Astrocyte (in vitro differentiated cells and primary cell): Measurements from ENCODE around the gene LMLN. TPM values are rescaled to one million over a fixed set of nuclear protein-coding genes. Genes with fewer than 3 reads are reported as not detected.

Experiments used
- DNase-seq: peaks from one replicate; pipeline ENCODE4 v3.0.0-alpha.2; 2010; ENCODE audit warnings: low read depth
- FAIRE-seq: peaks from 2 replicates; lab custom pipeline; 2011; peaks lifted over from hg19 to GRCh38; lab: Jason Lieb, UNC
- H2AFZ ChIP-seq: 2 replicates; pipeline ENCODE4 v1.6.0; 2012; ENCODE audit warnings: low read depth, low read length, inconsistent platforms
- H3K27ac ChIP-seq: 2 replicates; pipeline ENCODE4 v1.5.1; 2011; ENCODE audit warnings: low read depth, low read length, inconsistent platforms
- H3K27me3 ChIP-seq: 2 replicates; pipeline ENCODE4 v1.6.0; 2011; ENCODE audit warnings: low read length, inconsistent platforms; ENCODE audit not compliant: insufficient read depth
- H3K36me3 ChIP-seq: 2 replicates; pipeline ENCODE4 v1.5.1; 2011; ENCODE audit warnings: low read length, inconsistent platforms; ENCODE audit not compliant: insufficient read depth
- H3K4me1 ChIP-seq: 2 replicates; pipeline ENCODE4 v1.5.1; 2011; ENCODE audit warnings: low read length, inconsistent platforms; ENCODE audit not compliant: insufficient read depth
- H3K4me2 ChIP-seq: 2 replicates; pipeline ENCODE4 v1.6.0; 2012; ENCODE audit warnings: low read length, inconsistent platforms
- H3K4me3 ChIP-seq: 2 replicates; pipeline ENCODE4 v1.5.1; 2011; ENCODE audit warnings: low read depth, mild to moderate bottlenecking, low read length, inconsistent platforms; ENCODE audit not compliant: insufficient read depth
- H3K79me2 ChIP-seq: 2 replicates; pipeline ENCODE4 v1.6.0; 2012; ENCODE audit warnings: mild to moderate bottlenecking, low read length, inconsistent platforms; ENCODE audit not compliant: insufficient read depth
- H3K9ac ChIP-seq: 2 replicates; pipeline ENCODE4 v1.6.0; 2012; ENCODE audit warnings: mild to moderate bottlenecking, low read length, inconsistent platforms
- H3K9me3 ChIP-seq: 2 replicates; pipeline ENCODE4 v1.5.1; 2012; ENCODE audit warnings: low read depth, mild to moderate bottlenecking, low read length, inconsistent platforms; ENCODE audit not compliant: insufficient read depth
- H4K20me1 ChIP-seq: 2 replicates; pipeline ENCODE4 v1.6.0; 2012; ENCODE audit warnings: low read length, inconsistent platforms; ENCODE audit not compliant: insufficient read depth
- H3K27ac Mint-ChIP-seq: one replicate; pipeline ENCODE4 v1.8.0; 2021; ENCODE audit warnings: mild to moderate bottlenecking, mixed read lengths; ENCODE audit not compliant: unreplicated experiment
- H3K27me3 Mint-ChIP-seq: one replicate; pipeline ENCODE4 v1.8.0; 2021; ENCODE audit warnings: low read depth, mixed read lengths; ENCODE audit not compliant: unreplicated experiment
- H3K36me3 Mint-ChIP-seq: one replicate; pipeline ENCODE4 v1.8.0; 2021; ENCODE audit warnings: low read depth, mixed read lengths; ENCODE audit not compliant: unreplicated experiment
- H3K4me1 Mint-ChIP-seq: one replicate; pipeline ENCODE4 v1.8.0; 2021; ENCODE audit warnings: low read depth, mixed read lengths; ENCODE audit not compliant: unreplicated experiment
- H3K4me3 Mint-ChIP-seq: one replicate; pipeline ENCODE4 v1.8.0; 2021; ENCODE audit warnings: mild to moderate bottlenecking, moderate library complexity, mixed read lengths; ENCODE audit not compliant: unreplicated experiment
- H3K9me3 Mint-ChIP-seq: one replicate; pipeline ENCODE4 v1.8.0; 2021; ENCODE audit warnings: mild to moderate bottlenecking, mixed read lengths; ENCODE audit not compliant: unreplicated experiment
- CTCF ChIP-seq: IDR thresholded peaks from 2 replicates; pipeline ENCODE4 v1.5.1; 2011; ENCODE audit warnings: low read depth, mild to moderate bottlenecking, inconsistent platforms, low read length, moderate library complexity; ENCODE audit not compliant: insufficient read depth
- EZH2 ChIP-seq: IDR thresholded peaks from 2 replicates; pipeline ENCODE4 v1.6.1; 2012; ENCODE audit warnings: mild to moderate bottlenecking, low read length, inconsistent platforms; ENCODE audit not compliant: insufficient read depth
- total RNA-seq: library from RNA; stranded (reverse); gene quantifications from 2 replicates; pipeline ENCODE4 v1.2.1, GENCODE V29; 2021

LMLN gene
- total RNA-seq, 1 donor from 2014 or later = 6.5 TPM

- Histone ChIP-seq H3K4me1 (no peaks in the 10 kb centered on the region), H3K27me3 (peaks cover 9% of the 10 kb centered on the region), H3K36me3 (no peaks in the 10 kb centered on the region), H4K20me1 (no peaks in the 10 kb centered on the region), H3K9me3 (no peaks in the 10 kb centered on the region), H3K9ac (no peak overlapping the region), H3K4me2 (no peak overlapping the region), H3K79me2 (no peaks in the 10 kb centered on the region), H3K4me3 (no peak overlapping the region), H2AFZ (no peak overlapping the region), H3K27ac (no peak overlapping the region)
- Mint-ChIP-seq H3K27me3 (no peaks in the 10 kb centered on the region), H3K9me3 (no peaks in the 10 kb centered on the region), H3K36me3 (no peaks in the 10 kb centered on the region), H3K27ac (no peak overlapping the region), H3K4me1 (peaks cover 5% of the 10 kb centered on the region), H3K4me3 (no peak overlapping the region)
- TF ChIP-seq EZH2 = no peak
- no peak for TF ChIP-seq CTCF
- FAIRE-seq = no peak
- no peak for DNase-seq
Measured at GRCh38 chr3:198065897-198066296, 105.9 kb downstream of the LMLN start.

GRCh38 chr3:198067416-198067815, 107.4 kb downstream of the LMLN start:
- Histone ChIP-seq H3K4me1 (peaks cover 5% of the 10 kb centered on the region), H3K4me2 (no peak overlapping the region), H3K9me3 (no peaks in the 10 kb centered on the region), H4K20me1 (no peaks in the 10 kb centered on the region), H3K27me3 (no peaks in the 10 kb centered on the region), H2AFZ (no peak overlapping the region), H3K36me3 (no peaks in the 10 kb centered on the region), H3K27ac (no peak overlapping the region), H3K9ac (no peak overlapping the region), H3K79me2 (no peaks in the 10 kb centered on the region), H3K4me3 (no peak overlapping the region)
- DNase-seq (no peak), FAIRE-seq (no peak)
- no peak overlapping the region for H3K27ac Mint-ChIP-seq
- TF ChIP-seq EZH2 (no peak), CTCF (no peak)
- H3K36me3 Mint-ChIP-seq = no peaks in the 10 kb centered on the region
- H3K4me3 Mint-ChIP-seq = no peak overlapping the region
- no peaks in the 10 kb centered on the region for H3K9me3 Mint-ChIP-seq
- peaks cover 15% of the 10 kb centered on the region for H3K4me1 Mint-ChIP-seq
- H3K27me3 Mint-ChIP-seq = no peaks in the 10 kb centered on the region

- FAIRE-seq = peak; percentile 62
Measured at GRCh38 chr3:198070871-198071270, 110.9 kb downstream of the LMLN start.

More at GRCh38 chr3:198070871-198071270, 110.9 kb downstream of the LMLN start:
- TF ChIP-seq CTCF = no peak
- no peak for TF ChIP-seq EZH2
- Mint-ChIP-seq H3K9me3 (no peaks in the 10 kb centered on the region), H3K27ac (no peak overlapping the region), H3K27me3 (peaks cover 6% of the 10 kb centered on the region), H3K4me3 (no peak overlapping the region), H3K4me1 (peaks cover 17% of the 10 kb centered on the region), H3K36me3 (no peaks in the 10 kb centered on the region)
- Histone ChIP-seq H3K4me3 (no peak overlapping the region), H2AFZ (no peak overlapping the region), H3K4me2 (no peak overlapping the region), H3K27ac (no peak overlapping the region), H3K9ac (no peak overlapping the region), H3K27me3 (peaks cover 28% of the 10 kb centered on the region), H4K20me1 (no peaks in the 10 kb centered on the region), H3K36me3 (no peaks in the 10 kb centered on the region), H3K79me2 (no peaks in the 10 kb centered on the region), H3K4me1 (peaks cover 5% of the 10 kb centered on the region), H3K9me3 (no peaks in the 10 kb centered on the region)
- no peak for DNase-seq
